DOHH2 (cell line): ENCODE results near the gene F11R.

ENCODE experiments used
- CTCF ChIP-seq: fragments of 200-600 bp; sonication (generic); IDR thresholded peaks from one replicate; pipeline ENCODE4 v1.5.1; 2014; ENCODE audit warnings: antibody characterized with exemption, mild to moderate bottlenecking, low read depth, low read length; ENCODE audit not compliant: poor library complexity, severe bottlenecking
- EZH2phosphoT487 ChIP-seq: fragments of 200-600 bp; sonication (generic); IDR thresholded peaks from 2 replicates; pipeline ENCODE4 v1.6.1; 2017; ENCODE audit warnings: borderline replicate concordance, mild to moderate bottlenecking, antibody characterized with exemption, low read length, moderate library complexity, mixed read lengths

GRCh38 chr1:160999376-160999775, 21.6 kb downstream of the F11R start:
- TF ChIP-seq CTCF (no peak), EZH2phosphoT487 (no peak)
